ENCODE results near the gene THBS4.

The THBS4 gene

DNA sequence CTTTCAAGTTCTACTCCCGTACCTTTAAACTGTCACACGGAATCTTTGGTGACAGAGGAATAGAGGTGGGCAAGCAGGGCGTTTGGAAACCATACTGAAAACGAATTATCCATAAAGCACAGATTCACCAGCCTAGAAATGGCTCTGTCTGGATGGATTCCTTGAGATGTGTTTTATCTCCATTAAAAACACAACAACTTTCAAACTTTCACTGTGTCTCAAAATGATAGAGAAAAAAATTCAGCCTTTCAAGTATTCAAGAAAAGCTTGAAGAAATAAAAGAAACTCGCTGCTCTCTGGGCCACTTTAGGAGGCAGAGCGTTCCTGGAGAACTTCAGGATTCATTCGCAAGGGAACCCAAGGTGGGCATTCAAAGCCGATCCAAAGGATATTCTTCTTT is 589 bp upstream of the THBS4 start:
- TF ChIP-seq GATA2 (IDR thresholded peaks at IDR 0.05; ENCODE audit: low read depth, low read length) = no peak

DNA sequence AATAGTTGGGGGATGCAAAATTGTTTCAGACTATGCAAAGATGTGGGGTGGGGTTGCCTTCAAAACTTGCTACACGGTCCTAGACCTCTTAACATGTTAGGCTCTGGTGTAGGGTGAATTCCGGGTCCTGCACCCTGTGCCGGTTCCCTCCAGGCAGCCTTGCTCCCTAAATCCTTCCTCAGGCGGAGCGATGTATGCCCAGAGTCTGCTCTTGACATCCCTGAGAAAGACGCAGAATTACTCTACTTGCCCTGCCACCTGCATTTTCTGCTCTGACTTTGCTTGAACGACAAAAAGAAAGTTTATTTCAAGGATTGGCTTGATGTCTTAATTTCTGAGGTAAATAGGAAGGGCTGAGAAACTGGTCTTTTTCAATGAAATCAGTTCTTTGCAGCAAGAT is 691 bp downstream of the THBS4 start:
- TF ChIP-seq GATA2 (IDR thresholded peaks at IDR 0.05; ENCODE audit: low read depth, low read length) (no peak), GATA3 (IDR thresholded peaks at IDR 0.05; ENCODE audit: low read depth, low read length) (no peak)

DNA sequence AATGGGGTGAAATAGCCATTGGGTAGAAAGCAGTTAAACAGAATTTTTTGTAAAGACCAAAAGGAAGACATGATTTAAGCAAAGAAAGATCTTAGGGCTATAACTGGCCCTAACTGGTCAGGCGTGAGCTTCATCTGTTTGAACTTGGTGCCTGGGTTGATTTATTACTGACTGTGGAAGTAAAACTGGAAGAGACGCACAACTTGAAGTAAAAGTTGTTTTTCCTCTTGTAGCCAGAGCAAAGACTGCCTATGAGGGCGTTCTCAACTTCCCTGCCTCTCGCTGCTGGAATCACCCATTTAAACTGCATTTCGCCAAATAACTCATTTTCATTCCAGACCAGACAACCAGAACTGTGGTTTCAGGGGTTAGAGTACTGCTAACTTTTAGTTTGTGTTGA is 1.5 kb downstream of the THBS4 start:
- TF ChIP-seq GATA2 (IDR thresholded peaks at IDR 0.05; ENCODE audit: low read depth, low read length) = no peak
- TF ChIP-seq GATA3 (IDR thresholded peaks at IDR 0.05; ENCODE audit: low read depth, low read length) = no peak

DNA sequence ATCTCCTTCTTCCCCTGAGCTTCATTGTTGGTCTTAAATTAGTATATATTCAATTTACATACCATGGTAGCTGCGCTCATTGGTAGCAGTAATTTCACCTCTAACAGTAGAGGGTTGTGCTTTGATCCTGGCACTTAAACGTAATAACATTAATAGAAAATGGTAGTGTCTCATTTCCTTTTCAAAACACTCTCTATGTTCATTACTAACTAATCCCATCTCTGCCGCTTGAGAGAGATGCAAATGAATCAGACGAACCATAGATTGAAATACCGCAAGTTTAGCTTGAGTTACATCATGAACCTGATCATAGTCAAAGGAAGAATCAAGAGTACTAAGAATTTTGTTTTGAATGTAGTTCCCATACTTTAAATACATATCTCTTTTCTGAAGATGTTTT is 2.2 kb downstream of the THBS4 start:
- TF ChIP-seq GATA3 (IDR thresholded peaks at IDR 0.05; ENCODE audit: low read depth, low read length) = no peak
- no peak for TF ChIP-seq GATA2 (IDR thresholded peaks at IDR 0.05; ENCODE audit: low read depth, low read length)

DNA sequence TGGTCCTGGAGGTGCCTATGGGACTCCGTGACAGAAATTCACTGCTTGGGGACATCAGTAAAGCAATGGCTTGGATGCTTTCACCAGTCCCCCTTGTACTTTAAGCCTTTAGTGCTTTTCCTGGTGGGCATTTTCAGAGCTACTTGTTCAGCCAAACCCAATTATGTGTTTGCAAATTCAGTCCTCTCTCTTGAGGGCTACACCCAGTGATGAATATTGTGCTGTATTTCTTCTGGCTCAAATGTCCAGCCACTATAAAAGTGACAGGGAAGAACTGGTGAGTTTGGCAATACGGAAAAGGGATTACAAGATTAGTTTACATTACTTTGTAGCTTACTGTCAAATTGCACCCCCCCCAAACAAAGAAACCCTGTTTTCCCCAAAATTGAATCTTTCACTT is 4.5 kb downstream of the THBS4 start:
- TF ChIP-seq GATA3 (IDR thresholded peaks at IDR 0.05; ENCODE audit: low read depth, low read length) (no peak), GATA2 (IDR thresholded peaks at IDR 0.05; ENCODE audit: low read depth, low read length) (no peak)

DNA sequence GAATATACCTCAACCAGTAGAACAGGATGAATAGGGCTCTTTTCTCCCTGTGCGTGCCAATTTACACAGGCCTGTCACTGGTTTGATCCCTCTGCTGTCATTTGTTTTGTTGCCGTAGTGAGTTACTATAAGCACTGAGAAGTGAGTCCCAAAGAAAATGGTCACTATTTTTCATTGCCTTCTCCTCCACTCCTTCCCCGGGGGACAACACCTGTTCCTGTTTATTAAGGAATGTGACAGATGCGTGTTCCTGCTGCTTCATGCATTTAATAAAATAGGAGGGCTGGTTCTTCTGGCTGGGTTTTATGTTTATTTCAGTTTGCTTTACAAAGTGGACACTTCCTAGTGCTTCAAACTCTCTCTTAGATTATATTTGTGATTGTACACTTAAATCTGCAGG is 6.4 kb downstream of the THBS4 start:
- TF ChIP-seq GATA2 (IDR thresholded peaks at IDR 0.05; ENCODE audit: low read depth, low read length) (no peak), GATA3 (IDR thresholded peaks at IDR 0.05; ENCODE audit: low read depth, low read length) (no peak)

DNA sequence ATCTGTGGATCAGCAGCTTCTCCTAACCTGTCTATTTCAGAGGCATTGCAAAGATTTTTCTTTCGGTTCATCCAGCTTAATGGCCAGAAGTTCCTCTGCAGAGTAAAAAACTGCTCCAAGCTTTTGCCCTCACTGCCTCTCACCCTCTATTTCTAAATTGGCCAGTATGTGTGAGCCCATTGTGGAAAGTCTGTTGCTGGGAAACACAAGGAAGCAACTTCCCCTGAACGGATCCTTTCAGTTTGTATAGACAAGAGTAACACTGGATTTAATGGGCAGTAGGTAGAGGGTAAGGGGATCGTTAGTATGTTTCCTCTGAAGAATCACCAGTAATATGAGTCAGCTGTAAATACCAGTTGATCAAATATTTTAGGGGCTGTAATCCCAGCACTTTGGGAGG is 7.2 kb downstream of the THBS4 start:
- no peak for TF ChIP-seq GATA2 (IDR thresholded peaks at IDR 0.05; ENCODE audit: low read depth, low read length)
- TF ChIP-seq GATA3 (IDR thresholded peaks at IDR 0.05; ENCODE audit: low read depth, low read length) = no peak

DNA sequence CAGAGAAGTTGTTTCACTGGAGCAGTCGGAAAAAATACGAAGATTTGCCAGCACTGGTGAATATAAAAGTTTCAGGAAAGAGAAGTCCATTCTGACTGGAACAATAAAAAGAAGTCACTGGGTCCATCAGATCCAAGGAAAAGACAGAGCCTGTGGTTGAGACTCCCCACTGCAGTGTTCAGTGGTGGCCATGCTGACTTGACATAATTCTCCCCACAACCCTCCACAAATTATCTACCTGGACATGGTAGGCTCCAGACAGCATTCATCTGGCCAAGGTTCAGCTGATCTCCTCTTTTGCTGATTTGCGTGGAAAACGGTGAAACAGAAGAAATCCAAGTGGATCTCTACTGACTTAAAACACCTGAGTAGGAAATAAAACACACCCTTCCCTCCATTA is 8.0 kb downstream of the THBS4 start:
- TF ChIP-seq GATA3 (IDR thresholded peaks at IDR 0.05; ENCODE audit: low read depth, low read length) (no peak), GATA2 (IDR thresholded peaks at IDR 0.05; ENCODE audit: low read depth, low read length) (no peak)

DNA sequence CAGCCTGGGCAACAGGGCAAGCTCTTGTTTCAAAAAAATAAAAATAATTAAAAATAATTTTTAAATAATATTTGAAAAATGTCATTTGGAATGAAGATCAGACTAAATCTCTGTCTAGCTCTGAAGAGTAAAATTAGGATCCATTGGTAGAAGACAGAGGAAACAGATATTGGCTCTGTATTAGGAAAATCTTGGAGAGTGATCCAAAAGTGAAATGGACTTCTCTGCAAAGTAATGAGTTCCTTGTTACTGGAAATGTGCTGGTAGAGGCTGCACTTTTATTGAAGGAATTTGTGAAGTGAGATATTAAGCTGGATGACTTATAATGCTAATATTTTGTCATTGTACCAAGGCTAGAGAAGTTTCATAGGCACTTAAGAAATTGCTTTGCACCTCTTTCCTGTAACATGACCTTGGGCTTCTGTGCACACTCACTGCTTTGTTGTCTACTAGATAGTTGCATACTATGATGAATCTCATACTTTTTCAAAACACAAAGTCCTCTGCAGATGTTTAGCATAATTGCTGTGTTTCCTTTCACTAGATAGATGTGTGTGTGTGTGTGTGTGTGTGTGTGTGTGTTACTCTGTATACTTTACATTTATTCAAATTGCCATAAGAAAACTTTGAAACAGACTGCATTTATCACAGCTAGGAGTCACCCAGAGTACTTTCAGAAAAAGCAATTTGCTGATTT is 13.1 kb downstream of the THBS4 start:
- TF ChIP-seq GATA2 (IDR thresholded peaks at IDR 0.05; ENCODE audit: low read depth, low read length) (no peak), GATA3 (IDR thresholded peaks at IDR 0.05; ENCODE audit: low read depth, low read length) (no peak)

DNA sequence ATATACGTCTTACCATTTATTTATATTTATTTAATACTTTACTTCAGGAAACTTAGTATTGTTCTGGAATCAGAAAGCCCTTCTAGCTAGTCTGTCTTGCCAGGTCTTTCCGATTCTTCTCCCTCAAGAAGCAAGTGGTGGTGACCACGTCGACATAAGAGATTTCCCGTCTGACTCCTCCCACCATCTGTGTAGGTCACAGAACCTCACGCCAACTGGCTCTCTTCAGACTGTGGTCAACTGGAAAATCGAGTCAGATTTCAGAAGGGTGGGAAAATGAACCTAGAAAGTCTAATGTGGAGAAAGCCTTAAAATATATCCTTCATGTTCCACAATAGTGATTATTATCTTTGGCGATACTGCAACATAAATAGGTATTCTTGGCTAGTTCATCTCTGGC is 17.3 kb downstream of the THBS4 start:
- no peak for TF ChIP-seq GATA2 (IDR thresholded peaks at IDR 0.05; ENCODE audit: low read depth, low read length)
- no peak for TF ChIP-seq GATA3 (IDR thresholded peaks at IDR 0.05; ENCODE audit: low read depth, low read length)

DNA sequence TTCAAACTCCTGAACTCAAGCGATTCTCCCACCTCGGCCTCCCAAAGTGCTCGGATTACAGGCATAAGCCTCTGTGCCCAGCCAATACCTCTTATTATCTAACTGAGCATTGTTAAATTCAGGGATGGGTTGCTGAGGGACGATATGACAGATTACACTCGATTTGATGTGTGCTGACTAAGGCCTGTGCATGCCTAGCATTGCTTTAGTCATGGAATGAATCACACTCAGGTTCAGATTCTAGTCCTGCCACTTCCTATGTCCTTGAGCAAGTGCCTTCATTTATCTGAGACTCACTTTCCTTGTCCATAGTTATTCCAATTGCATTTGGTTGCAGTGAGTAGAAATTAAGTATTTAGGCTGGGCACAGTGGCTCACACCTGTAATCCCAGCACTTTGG is 19.5 kb downstream of the THBS4 start:
- no peak for TF ChIP-seq GATA2 (IDR thresholded peaks at IDR 0.05; ENCODE audit: low read depth, low read length)
- no peak for TF ChIP-seq GATA3 (IDR thresholded peaks at IDR 0.05; ENCODE audit: low read depth, low read length)

DNA sequence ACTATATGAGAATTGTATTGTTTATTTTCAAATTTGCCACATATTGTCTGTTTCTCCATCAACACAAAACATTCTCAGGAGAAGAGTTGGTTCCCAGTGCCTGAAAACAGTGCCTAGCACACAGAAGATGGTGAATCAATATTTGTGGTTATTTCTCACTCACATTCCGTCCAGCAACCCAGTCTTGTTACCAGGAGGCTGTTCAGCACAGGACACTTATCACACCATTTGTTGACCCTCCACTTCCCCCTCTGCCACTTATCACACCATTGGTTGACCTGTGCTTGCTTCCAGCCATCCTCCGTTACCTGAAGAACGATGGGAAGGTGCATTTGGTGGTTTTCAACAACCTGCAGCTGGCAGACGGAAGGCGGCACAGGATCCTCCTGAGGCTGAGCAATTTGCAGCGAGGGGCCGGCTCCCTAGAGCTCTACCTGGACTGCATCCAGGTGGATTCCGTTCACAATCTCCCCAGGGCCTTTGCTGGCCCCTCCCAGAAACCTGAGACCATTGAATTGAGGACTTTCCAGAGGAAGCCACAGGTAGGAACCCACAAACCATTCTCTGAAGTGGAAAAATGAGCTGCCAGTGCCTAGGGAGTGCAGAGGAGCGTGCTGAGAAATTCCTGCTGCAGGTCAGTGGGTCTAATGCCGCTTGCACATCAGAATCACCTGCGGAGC is 20.5 kb downstream of the THBS4 start:
- TF ChIP-seq GATA2 (IDR thresholded peaks at IDR 0.05; ENCODE audit: low read depth, low read length) = no peak
- TF ChIP-seq GATA3 (IDR thresholded peaks at IDR 0.05; ENCODE audit: low read depth, low read length) = no peak

DNA sequence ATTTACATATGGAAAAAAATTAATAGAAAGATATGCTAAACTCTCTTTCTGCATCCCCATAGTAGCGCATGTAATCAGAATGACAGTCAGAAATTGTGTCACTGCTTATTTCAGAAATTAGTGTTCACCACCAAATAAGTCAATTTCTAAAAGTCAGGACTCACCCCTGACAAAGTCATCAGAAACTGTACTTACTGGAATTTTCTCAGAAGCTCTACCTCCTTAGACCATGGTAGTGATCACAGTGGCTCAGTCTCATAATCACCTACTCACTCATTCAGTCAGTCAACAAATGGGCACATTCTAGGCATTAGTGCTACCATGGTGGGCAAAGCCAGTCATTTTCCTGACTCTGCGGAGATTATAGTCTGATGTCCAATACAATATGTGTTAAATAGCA is 22.0 kb downstream of the THBS4 start:
- TF ChIP-seq GATA2 (IDR thresholded peaks at IDR 0.05; ENCODE audit: low read depth, low read length) (no peak), GATA3 (IDR thresholded peaks at IDR 0.05; ENCODE audit: low read depth, low read length) (no peak)

DNA sequence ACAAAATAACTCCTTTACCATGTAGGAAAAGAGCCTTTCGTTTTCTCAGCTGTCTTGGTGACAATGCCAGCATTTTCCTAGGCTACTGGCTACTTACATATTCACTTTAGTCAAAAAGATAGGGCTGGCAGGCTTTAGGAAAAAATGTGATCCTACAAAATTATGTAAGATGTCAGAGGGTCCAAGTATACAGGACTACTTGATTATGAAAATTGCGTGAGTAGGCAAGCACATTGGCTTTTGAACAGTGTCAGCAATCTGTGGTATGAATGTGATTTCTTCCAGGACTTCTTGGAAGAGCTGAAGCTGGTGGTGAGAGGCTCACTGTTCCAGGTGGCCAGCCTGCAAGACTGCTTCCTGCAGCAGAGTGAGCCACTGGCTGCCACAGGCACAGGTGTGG is 22.8 kb downstream of the THBS4 start:
- no peak for TF ChIP-seq GATA3 (IDR thresholded peaks at IDR 0.05; ENCODE audit: low read depth, low read length)
- no peak for TF ChIP-seq GATA2 (IDR thresholded peaks at IDR 0.05; ENCODE audit: low read depth, low read length)

DNA sequence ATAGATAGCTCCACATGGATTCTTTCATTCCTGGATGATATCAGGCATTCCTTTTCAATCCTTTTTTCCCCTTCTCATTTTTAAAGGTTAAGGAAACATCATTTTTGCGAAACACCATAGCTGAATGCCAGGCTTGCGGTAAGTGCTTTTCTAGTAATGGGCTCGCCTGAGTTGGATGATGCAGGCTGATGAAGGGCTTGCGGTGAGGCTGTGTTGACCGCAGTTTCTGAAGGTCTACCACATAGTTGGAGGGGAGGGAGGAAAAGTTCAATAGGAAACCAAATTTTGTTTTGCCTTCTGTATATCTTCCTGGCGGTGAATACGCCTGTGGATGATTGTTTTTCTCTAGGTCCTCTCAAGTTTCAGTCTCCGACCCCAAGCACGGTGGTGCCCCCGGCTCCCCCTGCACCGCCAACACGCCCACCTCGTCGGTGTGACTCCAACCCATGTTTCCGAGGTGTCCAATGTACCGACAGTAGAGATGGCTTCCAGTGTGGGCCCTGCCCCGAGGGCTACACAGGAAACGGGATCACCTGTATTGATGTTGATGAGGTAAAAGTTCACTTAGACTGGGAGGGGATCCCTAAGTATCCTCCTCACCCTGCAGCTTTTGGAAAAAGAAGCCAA is 24.3 kb downstream of the THBS4 start:
- TF ChIP-seq GATA3 (IDR thresholded peaks at IDR 0.05; ENCODE audit: low read depth, low read length) (no peak), GATA2 (IDR thresholded peaks at IDR 0.05; ENCODE audit: low read depth, low read length) (no peak)

All from SH-SY5Y (cell line).